ENCODE data around the gene AKT3. TPM values are rescaled to one million over a fixed set of nuclear protein-coding genes. Genes with fewer than 3 reads are reported as not detected.

The AKT3 gene
- polyA plus RNA-seq, 1 donor (not counting 4 experiments of a cell fraction or from before 2014, with no cell fraction given) = 2.9 TPM

GRCh38 chr1:243461700-243462099, 388.3 kb downstream of the AKT3 start:
- Histone ChIP-seq H2AFZ (ENCODE audit: control insufficient read depth, low read length) (no peak overlapping the region), H3K9me1 (ENCODE audit: control insufficient read depth, extremely low read depth, insufficient read depth, low read length) (no peaks in the 10 kb centered on the region), H3K4me1 (ENCODE audit: control insufficient read depth, extremely low read depth, insufficient read depth, low read length) (no peaks in the 10 kb centered on the region), H3K4me3 (ENCODE audit: control insufficient read depth in 2 of 3, extremely low read depth in 1 of 3, insufficient read depth in 2 of 3, low read depth in 1 of 3, low read length in 3 of 3) (no peak overlapping the region), H3K9ac (ENCODE audit: control insufficient read depth, extremely low read depth, insufficient read depth, low read length) (no peak overlapping the region), H4K20me1 (ENCODE audit: control insufficient read depth, extremely low read depth, insufficient read depth, low read length) (no peaks in the 10 kb centered on the region), H3K9me3 (ENCODE audit: control insufficient read depth, low read depth, low read length) (no peaks in the 10 kb centered on the region), H3K4me2 (ENCODE audit: control insufficient read depth, extremely low read depth, insufficient read depth, low read depth, low read length) (no peak overlapping the region), H3K27ac (ENCODE audit: control insufficient read depth, insufficient read depth, low read length) (no peak overlapping the region), H3K79me2 (ENCODE audit: control insufficient read depth, insufficient read depth, low read length) (no peaks in the 10 kb centered on the region), H3K27me3 (ENCODE audit: control insufficient read depth, extremely low read depth, insufficient read depth, low read length) (no peaks in the 10 kb centered on the region), H3K36me3 (ENCODE audit: control insufficient read depth in 2 of 2, extremely low read depth in 1 of 2, insufficient read depth in 2 of 2, low read length in 2 of 2) (peaks cover 4 to 5% of the 10 kb centered on the region in 2 experiments)
- DNase-seq (ENCODE audit: low read depth, low spot score) (no peak), FAIRE-seq (no peak)
- dilution Hi-C loops (cut with MboI; ENCODE audit: extremely low pct_ligation_motif_present, low sequenced_read_pairs) = no loop called here
- TF ChIP-seq, protein P1, sequence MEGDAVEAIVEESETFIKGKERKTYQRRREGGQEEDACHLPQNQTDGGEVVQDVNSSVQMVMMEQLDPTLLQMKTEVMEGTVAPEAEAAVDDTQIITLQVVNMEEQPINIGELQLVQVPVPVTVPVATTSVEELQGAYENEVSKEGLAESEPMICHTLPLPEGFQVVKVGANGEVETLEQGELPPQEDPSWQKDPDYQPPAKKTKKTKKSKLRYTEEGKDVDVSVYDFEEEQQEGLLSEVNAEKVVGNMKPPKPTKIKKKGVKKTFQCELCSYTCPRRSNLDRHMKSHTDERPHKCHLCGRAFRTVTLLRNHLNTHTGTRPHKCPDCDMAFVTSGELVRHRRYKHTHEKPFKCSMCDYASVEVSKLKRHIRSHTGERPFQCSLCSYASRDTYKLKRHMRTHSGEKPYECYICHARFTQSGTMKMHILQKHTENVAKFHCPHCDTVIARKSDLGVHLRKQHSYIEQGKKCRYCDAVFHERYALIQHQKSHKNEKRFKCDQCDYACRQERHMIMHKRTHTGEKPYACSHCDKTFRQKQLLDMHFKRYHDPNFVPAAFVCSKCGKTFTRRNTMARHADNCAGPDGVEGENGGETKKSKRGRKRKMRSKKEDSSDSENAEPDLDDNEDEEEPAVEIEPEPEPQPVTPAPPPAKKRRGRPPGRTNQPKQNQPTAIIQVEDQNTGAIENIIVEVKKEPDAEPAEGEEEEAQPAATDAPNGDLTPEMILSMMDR (optimal IDR thresholded peaks at IDR 0.05 in 1 of 3, IDR thresholded peaks at IDR 0.05 in 1 of 3, conservative IDR thresholded peaks at IDR 0.05 in 1 of 3; ENCODE audit: extremely low read depth in 1 of 3, insufficient read depth in 2 of 3, low read length in 3 of 3) = no peak
- TF ChIP-seq EZH2 (IDR thresholded peaks at IDR 0.05; ENCODE audit: low read length) = no peak

GRCh38 chr1:243459059-243459458, 391.0 kb downstream of the AKT3 start:
- TF ChIP-seq, protein P1 (optimal IDR thresholded peaks at IDR 0.05 in 1 of 3, IDR thresholded peaks at IDR 0.05 in 1 of 3, conservative IDR thresholded peaks at IDR 0.05 in 1 of 3; ENCODE audit: extremely low read depth in 1 of 3, insufficient read depth in 2 of 3, low read length in 3 of 3) = no peak
- TF ChIP-seq EZH2 (IDR thresholded peaks at IDR 0.05; ENCODE audit: low read length) = no peak
- H3K36me3 ChIP-seq (ENCODE audit: control insufficient read depth in 2 of 2, extremely low read depth in 1 of 2, insufficient read depth in 2 of 2, low read length in 2 of 2) = peaks cover 4 to 5% of the 10 kb centered on the region in 2 experiments
- no peak overlapping the region for H3K4me2 ChIP-seq (ENCODE audit: control insufficient read depth, extremely low read depth, insufficient read depth, low read depth, low read length)
- dilution Hi-C loops (cut with MboI; ENCODE audit: extremely low pct_ligation_motif_present, low sequenced_read_pairs) = no loop called here
- no peak overlapping the region for H3K9ac ChIP-seq (ENCODE audit: control insufficient read depth, extremely low read depth, insufficient read depth, low read length)
- DNase-seq (ENCODE audit: low read depth, low spot score) = no peak
- H3K9me3 ChIP-seq (ENCODE audit: control insufficient read depth, low read depth, low read length) = no peaks in the 10 kb centered on the region
- no peak overlapping the region for H3K4me3 ChIP-seq (ENCODE audit: control insufficient read depth in 2 of 3, extremely low read depth in 1 of 3, insufficient read depth in 2 of 3, low read depth in 1 of 3, low read length in 3 of 3)
- no peak overlapping the region for H2AFZ ChIP-seq (ENCODE audit: control insufficient read depth, low read length)
- no peaks in the 10 kb centered on the region for H3K9me1 ChIP-seq (ENCODE audit: control insufficient read depth, extremely low read depth, insufficient read depth, low read length)
- no peaks in the 10 kb centered on the region for H3K79me2 ChIP-seq (ENCODE audit: control insufficient read depth, insufficient read depth, low read length)
- no peak overlapping the region for H3K27ac ChIP-seq (ENCODE audit: control insufficient read depth, insufficient read depth, low read length)
- no peaks in the 10 kb centered on the region for H3K27me3 ChIP-seq (ENCODE audit: control insufficient read depth, extremely low read depth, insufficient read depth, low read length)
- H4K20me1 ChIP-seq (ENCODE audit: control insufficient read depth, extremely low read depth, insufficient read depth, low read length) = no peaks in the 10 kb centered on the region
- no peak for FAIRE-seq
- peaks cover 6% of the 10 kb centered on the region for H3K4me1 ChIP-seq (ENCODE audit: control insufficient read depth, extremely low read depth, insufficient read depth, low read length)
